Neural progenitor cell (in vitro differentiated cells): ENCODE measurements around the gene CERS6. TPM values are rescaled to one million over a fixed set of nuclear protein-coding genes. Genes with fewer than 3 reads are reported as not detected.

Source experiments
- DNase-seq: peaks from one replicate; pipeline ENCODE4 v3.0.0-alpha.2; 2016; ENCODE audit warnings: low spot score
- H2AFZ ChIP-seq: fragments of 200-600 bp; sonication (generic); replicated peaks from 2 replicates; pipeline ENCODE4 v1.6.1; 2016; ENCODE audit warnings: antibody characterized with exemption
- H3F3A ChIP-seq: fragments of 200-600 bp; sonication (generic); 2 replicates; pipeline ENCODE4 v1.6.1; 2016; ENCODE audit warnings: antibody characterized with exemption, low read depth
- H3K27ac ChIP-seq: fragments of 200-600 bp; sonication (generic); 2 replicates; pipeline ENCODE4 v1.5.1; 2016; ENCODE audit warnings: mild to moderate bottlenecking
- H3K27me3 ChIP-seq: fragments of 200-600 bp; sonication (generic); 2 replicates; pipeline ENCODE4 v1.6.1; 2016; ENCODE audit warnings: mild to moderate bottlenecking, moderate library complexity
- H3K36me3 ChIP-seq: fragments of 200-600 bp; sonication (generic); 2 replicates; pipeline ENCODE4 v1.5.1; 2016
- H3K4me1 ChIP-seq: fragments of 200-600 bp; sonication (generic); 2 replicates; pipeline ENCODE4 v1.6.1; 2016; ENCODE audit warnings: mixed run types
- H3K4me2 ChIP-seq: fragments of 200-600 bp; sonication (generic); 2 replicates; pipeline ENCODE4 v1.6.1; 2016
- H3K4me3 ChIP-seq: fragments of 200-600 bp; sonication (generic); 2 replicates; pipeline ENCODE4 v1.5.1; 2016
- H3K79me2 ChIP-seq: fragments of 200-600 bp; sonication (generic); 2 replicates; pipeline ENCODE4 v1.6.1; 2016; ENCODE audit warnings: low read depth
- H3K9ac ChIP-seq: fragments of 200-600 bp; sonication (generic); 2 replicates; pipeline ENCODE4 v1.6.1; 2016
- H3K9me3 ChIP-seq: fragments of 200-600 bp; sonication (generic); 2 replicates; pipeline ENCODE4 v1.5.1; 2016; ENCODE audit warnings: low read depth
- H4K20me1 ChIP-seq: fragments of 200-600 bp; sonication (generic); 2 replicates; pipeline ENCODE4 v1.6.1; 2016; ENCODE audit warnings: low read depth
- H3K27ac Mint-ChIP-seq: 3 replicates; pipeline ENCODE4 v1.8.0; 2021; ENCODE audit warnings: mixed read lengths
- H3K27me3 Mint-ChIP-seq: 2 replicates; pipeline ENCODE4 v1.8.0; 2022; ENCODE audit warnings: low read depth, mild to moderate bottlenecking, inconsistent platforms, moderate library complexity, mixed read lengths; ENCODE audit not compliant: insufficient read depth
- H3K36me3 Mint-ChIP-seq: 3 replicates; pipeline ENCODE4 v1.8.0; 2021; ENCODE audit warnings: mixed read lengths
- H3K4me1 Mint-ChIP-seq: 3 replicates; pipeline ENCODE4 v1.8.0; 2021; ENCODE audit warnings: mixed read lengths
- H3K4me3 Mint-ChIP-seq: 3 replicates; pipeline ENCODE4 v1.8.0; 2021; ENCODE audit warnings: mild to moderate bottlenecking, moderate library complexity, mixed read lengths
- H3K9me3 Mint-ChIP-seq: 3 replicates; pipeline ENCODE4 v1.8.0; 2020; ENCODE audit warnings: mixed read lengths
- CTCF ChIP-seq: fragments of 200-600 bp; sonication (generic); IDR thresholded peaks from 2 replicates; pipeline ENCODE4 v1.5.1; 2017; ENCODE audit warnings: antibody characterized with exemption, mild to moderate bottlenecking
- EZH2 ChIP-seq: fragments of 200-600 bp; sonication (generic); IDR thresholded peaks from 2 replicates; pipeline ENCODE4 v1.6.1; 2017; ENCODE audit warnings: antibody characterized with exemption, mild to moderate bottlenecking, moderate library complexity
- EZH2phosphoT487 ChIP-seq: fragments of 200-600 bp; sonication (generic); IDR thresholded peaks from 2 replicates; pipeline ENCODE4 v1.6.1; 2017; ENCODE audit warnings: antibody characterized with exemption
- total RNA-seq: library from RNA; depleted of rRNA; stranded (reverse); fragments of >200 nt; gene quantifications from 2 replicates; pipeline ENCODE4 v1.2.3, GENCODE V29; 2015; ENCODE audit warnings: low replicate concordance

Gene CERS6
- total RNA-seq, 1 donor from 2014 or later = 50.8 TPM

GRCh38 chr2:168717790-168718502 lies 261.9 kb downstream of the CERS6 start:
- Histone ChIP-seq H3K9ac (no peak overlapping the region), H4K20me1 (no peaks in the 10 kb centered on the region), H3F3A (no peaks in the 10 kb centered on the region), H3K27ac (no peak overlapping the region), H3K4me2 (no peak overlapping the region), H3K79me2 (no peaks in the 10 kb centered on the region), H3K27me3 (no peaks in the 10 kb centered on the region), H3K36me3 (peaks cover 3% of the 10 kb centered on the region), H3K4me3 (no peak overlapping the region), H2AFZ (no peak overlapping the region), H3K9me3 (no peaks in the 10 kb centered on the region), H3K4me1 (no peaks in the 10 kb centered on the region)
- Mint-ChIP-seq H3K27ac (no peak overlapping the region), H3K36me3 (peaks cover 10% of the 10 kb centered on the region), H3K27me3 (no peaks in the 10 kb centered on the region), H3K4me1 (no peaks in the 10 kb centered on the region), H3K9me3 (no peaks in the 10 kb centered on the region), H3K4me3 (no peak overlapping the region)
- no peak for DNase-seq
- TF ChIP-seq EZH2 (no peak), EZH2phosphoT487 (no peak), CTCF (no peak)

- H3K27me3 ChIP-seq = no peaks in the 10 kb centered on the region
- H3F3A ChIP-seq = no peaks in the 10 kb centered on the region
- DNase-seq = no peak
- H3K36me3 Mint-ChIP-seq = peaks cover 15% of the 10 kb centered on the region
- H3K9ac ChIP-seq = no peak overlapping the region
- TF ChIP-seq CTCF = no peak
- TF ChIP-seq EZH2 = no peak
- no peak for TF ChIP-seq EZH2phosphoT487
- no peak overlapping the region for H3K4me3 ChIP-seq
- H3K27ac ChIP-seq = no peak overlapping the region
- peaks cover 3% of the 10 kb centered on the region for H3K36me3 ChIP-seq
- no peak overlapping the region for H2AFZ ChIP-seq
- no peak overlapping the region for H3K27ac Mint-ChIP-seq
- H3K4me1 ChIP-seq = no peaks in the 10 kb centered on the region
- H3K27me3 Mint-ChIP-seq = no peaks in the 10 kb centered on the region
- no peaks in the 10 kb centered on the region for H3K9me3 Mint-ChIP-seq
- no peaks in the 10 kb centered on the region for H4K20me1 ChIP-seq
- H3K79me2 ChIP-seq = no peaks in the 10 kb centered on the region
- H3K4me2 ChIP-seq = no peak overlapping the region
- H3K4me3 Mint-ChIP-seq = no peak overlapping the region
- H3K9me3 ChIP-seq = no peaks in the 10 kb centered on the region
- no peaks in the 10 kb centered on the region for H3K4me1 Mint-ChIP-seq
Observed at GRCh38 chr2:168718622-168719021, 262.6 kb downstream of the CERS6 start.

GRCh38 chr2:168719446-168719845 lies 263.4 kb downstream of the CERS6 start:
- Histone ChIP-seq H3K4me1 (no peaks in the 10 kb centered on the region), H3K9ac (no peak overlapping the region), H3K36me3 (peaks cover 3% of the 10 kb centered on the region), H3K27ac (no peak overlapping the region), H3K4me3 (no peak overlapping the region), H3K4me2 (no peak overlapping the region), H3F3A (no peaks in the 10 kb centered on the region), H3K27me3 (no peaks in the 10 kb centered on the region), H3K79me2 (no peaks in the 10 kb centered on the region), H3K9me3 (no peaks in the 10 kb centered on the region), H4K20me1 (no peaks in the 10 kb centered on the region), H2AFZ (no peak overlapping the region)
- no peak for DNase-seq
- H3K27me3 Mint-ChIP-seq = no peaks in the 10 kb centered on the region
- H3K9me3 Mint-ChIP-seq = peaks cover 2% of the 10 kb centered on the region
- no peak overlapping the region for H3K4me3 Mint-ChIP-seq
- H3K36me3 Mint-ChIP-seq = peaks cover 23% of the 10 kb centered on the region
- H3K27ac Mint-ChIP-seq = no peak overlapping the region
- no peak for TF ChIP-seq EZH2
- no peak for TF ChIP-seq EZH2phosphoT487
- no peaks in the 10 kb centered on the region for H3K4me1 Mint-ChIP-seq

GRCh38 chr2:168722592-168722991 lies 266.5 kb downstream of the CERS6 start:
- no peaks in the 10 kb centered on the region for H3K9me3 ChIP-seq
- no peaks in the 10 kb centered on the region for H3K27me3 ChIP-seq
- H4K20me1 ChIP-seq = no peaks in the 10 kb centered on the region
- H3K9ac ChIP-seq = no peak overlapping the region
- Mint-ChIP-seq H3K36me3 (peaks cover 27% of the 10 kb centered on the region), H3K4me1 (no peaks in the 10 kb centered on the region), H3K9me3 (peaks cover 2% of the 10 kb centered on the region), H3K4me3 (no peak overlapping the region), H3K27ac (no peak overlapping the region), H3K27me3 (no peaks in the 10 kb centered on the region)
- H3K4me2 ChIP-seq = no peak overlapping the region
- no peak overlapping the region for H2AFZ ChIP-seq
- no peak overlapping the region for H3K27ac ChIP-seq
- no peak overlapping the region for H3K4me3 ChIP-seq
- H3K36me3 ChIP-seq = peaks cover 3% of the 10 kb centered on the region
- H3K79me2 ChIP-seq = no peaks in the 10 kb centered on the region
- no peak for DNase-seq
- H3F3A ChIP-seq = no peaks in the 10 kb centered on the region
- no peaks in the 10 kb centered on the region for H3K4me1 ChIP-seq
- TF ChIP-seq CTCF (no peak), EZH2 (no peak), EZH2phosphoT487 (no peak)
